ENCODE measurements around the gene NLRC3. TPM values are rescaled to one million over a fixed set of nuclear protein-coding genes. Genes with fewer than 3 reads are reported as not detected.

Gene NLRC3
- total and polyA plus RNA-seq, 2 donors (not counting 1 experiment from before 2014, with no cell fraction given) = 28.8 to 35.7 TPM

DNA sequence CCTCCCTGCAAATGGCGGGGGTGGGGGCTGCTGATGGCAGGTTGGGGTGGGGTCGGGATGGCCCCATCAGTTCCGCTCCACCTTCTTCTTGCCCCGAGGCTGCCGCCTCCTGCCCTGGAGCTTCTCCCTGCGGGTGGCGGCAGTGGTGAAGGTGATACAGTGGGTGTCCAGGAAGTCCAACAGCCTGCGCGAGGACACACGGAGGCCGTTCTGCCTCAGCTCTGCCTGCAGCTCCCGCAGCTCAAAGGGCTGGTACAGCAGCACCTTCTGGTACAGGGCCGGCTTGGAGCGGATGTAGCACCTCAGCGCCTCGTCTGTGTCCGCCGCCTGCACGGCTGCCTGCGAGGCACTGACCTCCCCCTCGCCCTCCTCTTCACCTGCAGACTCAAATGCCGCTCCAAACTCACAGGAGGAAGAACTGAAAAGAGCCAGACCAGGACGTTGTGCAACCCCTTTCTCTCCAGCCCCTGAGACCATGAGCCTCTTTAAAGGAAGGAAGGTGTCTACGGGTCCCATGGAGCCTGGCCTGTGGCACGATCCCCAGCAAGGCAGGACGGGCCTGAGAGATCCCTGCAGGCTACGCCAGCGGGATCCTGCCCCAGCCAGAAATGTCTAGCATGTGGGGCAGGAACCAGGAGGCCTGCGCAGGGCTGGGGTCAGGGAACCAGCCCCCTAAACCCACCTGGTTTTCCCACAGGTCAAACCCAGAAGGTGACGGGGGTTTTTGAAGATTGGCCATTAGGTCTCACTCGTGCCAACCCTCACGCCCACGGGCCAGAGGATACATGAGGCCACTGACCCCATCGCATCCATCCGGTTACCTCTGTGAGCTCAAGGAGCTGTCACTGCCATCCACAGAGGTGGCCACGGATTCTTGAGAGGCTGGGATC lies 5.3 kb upstream of the NLRC3 start:
- DNase-seq (no peak), ATAC-seq (ENCODE audit: low read depth) (no peak)
- H3K27ac ChIP-seq (ENCODE audit: low read length in 2 of 2) = no peak overlapping the region
- ChIA-PET CTCF (interaction anchor here (0.7 kb wide), 1 partner anchor 55 kb away, joined by 3 read pairs; no protein-coding TSS in a partner anchor), POLR2A (no interaction called here)
- H3K79me2 ChIP-seq (ENCODE audit: control insufficient read depth, insufficient read depth, low read length) = no peaks in the 10 kb centered on the region
- H2AFZ ChIP-seq (ENCODE audit: insufficient read depth, low read depth, low read length, poor library complexity, severe bottlenecking) = no peak overlapping the region
- H4K20me1 ChIP-seq (ENCODE audit: control insufficient read depth, insufficient read depth, low read length, poor library complexity, severe bottlenecking) = no peaks in the 10 kb centered on the region
- no peak overlapping the region for H3K4me2 ChIP-seq (replicated peaks; ENCODE audit: low read depth, low read length, poor library complexity, severe bottlenecking)
- intact Hi-C loops (cut with micrococcal nuclease) = no loop called here
- H3K9me3 ChIP-seq (ENCODE audit: control extremely low read depth in 1 of 3, control insufficient read depth in 2 of 3, insufficient read depth in 1 of 3, low read length in 2 of 3) = no peaks in the 10 kb centered on the region
- peaks cover 0 to 6% of the 10 kb centered on the region in 2 experiments for H3K36me3 ChIP-seq (replicated peaks in 1 of 2; ENCODE audit: control extremely low read depth in 1 of 2, control insufficient read depth in 1 of 2, extremely low read depth in 1 of 2, insufficient read depth in 2 of 2, low read length in 1 of 2)
- Mint-ChIP-seq H3K9me3 (ENCODE audit: insufficient read depth) (no peaks in the 10 kb centered on the region), H3K27me3 (no peaks in the 10 kb centered on the region), H3K4me1 (peaks cover 43% of the 10 kb centered on the region), H3K4me3 (no peak overlapping the region), H3K27ac (no peak overlapping the region)
- no peak for TF ChIP-seq EZH2 (IDR thresholded peaks at IDR 0.05; ENCODE audit: borderline replicate concordance, insufficient read depth, low read depth, low read length, poor library complexity, severe bottlenecking)
- TF ChIP-seq, protein P1, sequence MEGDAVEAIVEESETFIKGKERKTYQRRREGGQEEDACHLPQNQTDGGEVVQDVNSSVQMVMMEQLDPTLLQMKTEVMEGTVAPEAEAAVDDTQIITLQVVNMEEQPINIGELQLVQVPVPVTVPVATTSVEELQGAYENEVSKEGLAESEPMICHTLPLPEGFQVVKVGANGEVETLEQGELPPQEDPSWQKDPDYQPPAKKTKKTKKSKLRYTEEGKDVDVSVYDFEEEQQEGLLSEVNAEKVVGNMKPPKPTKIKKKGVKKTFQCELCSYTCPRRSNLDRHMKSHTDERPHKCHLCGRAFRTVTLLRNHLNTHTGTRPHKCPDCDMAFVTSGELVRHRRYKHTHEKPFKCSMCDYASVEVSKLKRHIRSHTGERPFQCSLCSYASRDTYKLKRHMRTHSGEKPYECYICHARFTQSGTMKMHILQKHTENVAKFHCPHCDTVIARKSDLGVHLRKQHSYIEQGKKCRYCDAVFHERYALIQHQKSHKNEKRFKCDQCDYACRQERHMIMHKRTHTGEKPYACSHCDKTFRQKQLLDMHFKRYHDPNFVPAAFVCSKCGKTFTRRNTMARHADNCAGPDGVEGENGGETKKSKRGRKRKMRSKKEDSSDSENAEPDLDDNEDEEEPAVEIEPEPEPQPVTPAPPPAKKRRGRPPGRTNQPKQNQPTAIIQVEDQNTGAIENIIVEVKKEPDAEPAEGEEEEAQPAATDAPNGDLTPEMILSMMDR (IDR thresholded peaks at IDR 0.05) = no peak
- WGBS (ENCODE audit: insufficient coverage) = 97% methylated on average over 36 of the region's 36 CpGs
- no peaks in the 10 kb centered on the region for H3K27me3 ChIP-seq (replicated peaks in 1 of 4; ENCODE audit: control extremely low read depth in 1 of 4, control insufficient read depth in 3 of 4, insufficient read depth in 4 of 4, low read length in 3 of 4)
- H3K4me3 ChIP-seq (ENCODE audit: control extremely low read depth in 1 of 5, extremely low read depth in 1 of 5, insufficient read depth in 1 of 5, low read depth in 2 of 5, low read length in 4 of 5) = no peak overlapping the region
- H3K4me1 ChIP-seq (ENCODE audit: control insufficient read depth in 2 of 2, insufficient read depth in 2 of 2, low read length in 2 of 2) = peaks cover 30 to 42% of the 10 kb centered on the region in 2 donors
- no peak overlapping the region for H3K9ac ChIP-seq (ENCODE audit: low read length)

DNA sequence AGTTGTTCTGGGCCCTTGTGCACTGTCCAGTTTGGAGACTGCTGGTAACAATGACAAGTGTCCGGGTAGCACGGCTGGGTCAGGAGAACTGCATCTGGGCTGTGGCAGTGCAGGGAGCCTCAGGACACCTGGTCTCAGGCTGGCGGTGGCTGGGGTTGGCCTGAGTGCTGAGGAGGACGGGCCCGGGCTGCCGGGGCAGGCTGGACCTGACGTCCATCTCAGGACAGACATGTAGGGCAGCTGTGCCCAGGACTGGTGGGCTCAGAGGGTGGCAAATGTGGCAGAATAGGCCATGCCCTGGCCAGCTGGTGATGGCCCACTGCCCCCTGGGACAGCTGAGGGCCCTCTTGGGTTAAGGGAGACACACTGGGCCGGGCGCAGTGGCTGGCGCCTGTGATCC lies 4.2 kb upstream of the NLRC3 start:
- Mint-ChIP-seq H3K27ac (peak overlapping the region; percentile 46), H3K4me3 (no peak overlapping the region), H3K9me3 (ENCODE audit: insufficient read depth) (no peaks in the 10 kb centered on the region), H3K27me3 (no peaks in the 10 kb centered on the region), H3K4me1 (peaks cover 46% of the 10 kb centered on the region)
- no peak overlapping the region for H3K4me3 ChIP-seq (ENCODE audit: control extremely low read depth in 1 of 5, extremely low read depth in 1 of 5, insufficient read depth in 1 of 5, low read depth in 2 of 5, low read length in 4 of 5)
- H3K4me2 ChIP-seq (replicated peaks; ENCODE audit: low read depth, low read length, poor library complexity, severe bottlenecking) = no peak overlapping the region
- WGBS (ENCODE audit: insufficient coverage) = 98% methylated on average over 10 of the region's 10 CpGs
- ChIA-PET CTCF (no interaction called here), POLR2A (no interaction called here)
- no peak for ATAC-seq (ENCODE audit: low read depth)
- H3K79me2 ChIP-seq (ENCODE audit: control insufficient read depth, insufficient read depth, low read length) = peaks cover 11% of the 10 kb centered on the region
- no peak for DNase-seq
- no peaks in the 10 kb centered on the region for H3K9me3 ChIP-seq (ENCODE audit: control extremely low read depth in 1 of 3, control insufficient read depth in 2 of 3, insufficient read depth in 1 of 3, low read length in 2 of 3)
- peaks cover 0 to 6% of the 10 kb centered on the region in 2 experiments for H3K36me3 ChIP-seq (replicated peaks in 1 of 2; ENCODE audit: control extremely low read depth in 1 of 2, control insufficient read depth in 1 of 2, extremely low read depth in 1 of 2, insufficient read depth in 2 of 2, low read length in 1 of 2)
- H4K20me1 ChIP-seq (ENCODE audit: control insufficient read depth, insufficient read depth, low read length, poor library complexity, severe bottlenecking) = peaks cover under 1% of the 10 kb centered on the region
- H3K9ac ChIP-seq (ENCODE audit: low read length) = no peak overlapping the region
- TF ChIP-seq, protein P1 (IDR thresholded peaks at IDR 0.05) = no peak
- intact Hi-C loops (cut with micrococcal nuclease) = no loop called here
- peaks cover 31 to 38% of the 10 kb centered on the region in 2 donors for H3K4me1 ChIP-seq (ENCODE audit: control insufficient read depth in 2 of 2, insufficient read depth in 2 of 2, low read length in 2 of 2)
- no peaks in the 10 kb centered on the region for H3K27me3 ChIP-seq (replicated peaks in 1 of 4; ENCODE audit: control extremely low read depth in 1 of 4, control insufficient read depth in 3 of 4, insufficient read depth in 4 of 4, low read length in 3 of 4)
- no peak overlapping the region for H2AFZ ChIP-seq (ENCODE audit: insufficient read depth, low read depth, low read length, poor library complexity, severe bottlenecking)
- no peak overlapping the region for H3K27ac ChIP-seq (ENCODE audit: low read length in 2 of 2)
